Central memory CD4-positive, alpha-beta T cell (primary cell): ENCODE measurements around the gene DESI2.
"Not testable (repeated sequence)": the region's sequence is repeated elsewhere in the genome, so short reads cannot be mapped to it uniquely, and the experiment has no call there.

Experiments
- DNase-seq: peaks from one replicate; pipeline ENCODE4 v3.0.0; 2022

Gene DESI2

DNA sequence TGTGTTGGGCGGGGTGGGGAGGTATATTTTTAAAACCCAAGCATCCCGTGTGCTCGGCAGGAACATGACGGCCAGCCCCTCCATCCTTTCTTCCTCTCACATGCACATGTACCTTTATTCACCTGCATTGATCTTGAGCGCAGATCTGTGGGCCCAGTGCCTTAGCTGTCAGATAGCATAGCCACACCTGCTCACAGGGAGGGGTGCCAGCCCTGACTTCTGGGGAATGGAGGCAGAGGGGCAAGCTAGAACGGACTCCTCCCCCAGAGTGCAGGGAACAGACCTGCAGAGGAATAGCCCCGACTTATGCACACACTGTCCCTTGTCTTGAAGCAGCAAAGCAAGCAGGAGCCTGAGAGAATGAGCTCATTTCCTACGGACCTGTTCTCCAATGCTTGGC is 56.1 kb downstream of the DESI2 start:
- DNase-seq: no peak

DNA sequence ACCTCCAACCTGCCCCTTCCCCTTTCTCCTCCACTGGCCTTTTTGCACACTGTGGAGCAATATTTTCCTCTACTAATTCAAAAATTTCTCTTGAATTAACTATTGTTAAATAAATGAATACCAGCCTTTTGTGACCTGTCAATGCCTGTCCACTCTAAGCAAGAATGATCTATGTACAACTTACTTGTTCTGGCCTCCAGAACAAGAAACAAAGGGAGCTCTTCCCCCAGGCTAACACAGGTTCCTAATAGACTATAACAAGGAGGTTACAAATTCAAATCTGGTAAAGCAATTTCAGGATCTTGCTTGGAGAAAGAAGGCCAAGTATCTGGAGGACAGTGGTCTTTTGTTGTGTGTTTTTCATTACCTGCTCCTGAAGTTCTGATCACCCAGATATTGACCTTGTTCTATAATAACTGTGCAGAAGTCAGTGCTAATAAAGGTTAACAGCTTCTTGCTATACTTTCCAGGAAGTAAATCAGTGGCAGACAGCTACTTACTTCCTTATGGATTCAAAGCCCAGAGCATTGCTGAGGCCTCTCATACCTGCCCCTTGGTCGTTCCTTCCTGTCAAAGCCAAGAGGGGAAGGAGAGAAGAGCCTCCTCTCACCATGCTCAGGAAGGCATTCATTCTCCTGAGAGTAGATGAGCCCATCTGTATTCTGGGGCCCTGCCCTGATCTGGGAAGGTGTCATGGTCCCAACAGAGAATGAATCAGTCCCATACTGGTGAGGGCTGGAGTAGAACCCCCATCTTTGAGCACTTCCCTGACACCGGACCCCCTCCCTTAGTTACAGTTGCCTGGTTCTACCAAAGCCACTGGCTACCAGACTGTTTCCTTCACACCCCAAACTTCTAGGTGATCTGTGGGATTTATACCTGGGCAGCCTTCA is 56.8 kb downstream of the DESI2 start:
- DNase-seq: no peak

DNA sequence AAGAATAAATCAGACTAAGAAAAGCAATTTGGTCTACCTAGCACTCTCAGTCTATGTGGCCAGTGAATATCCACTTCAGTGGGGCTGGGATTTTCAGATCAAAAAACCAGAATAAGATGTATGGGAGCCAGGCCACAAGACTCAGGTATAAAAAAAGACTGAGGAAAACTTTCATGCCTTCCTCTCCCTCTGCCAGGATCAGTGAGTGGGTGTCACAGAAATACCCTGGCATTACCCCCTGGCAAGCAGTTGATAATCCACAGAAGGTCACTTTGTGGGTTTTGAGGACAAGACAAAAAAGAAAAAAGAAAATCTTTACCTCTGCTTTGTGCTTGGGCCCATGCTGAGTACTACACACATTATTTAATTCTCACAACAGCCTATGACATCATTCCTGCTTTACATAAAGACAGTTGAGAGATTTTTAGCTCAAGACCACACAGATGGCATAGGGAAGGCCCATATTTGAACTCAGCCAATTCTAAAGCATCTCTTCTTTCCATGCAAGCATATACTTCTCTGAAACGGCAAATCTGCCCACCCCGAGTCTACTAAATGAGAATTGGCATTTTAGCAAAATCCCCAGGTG is 57.6 kb downstream of the DESI2 start:
- DNase-seq: no peak

DNA sequence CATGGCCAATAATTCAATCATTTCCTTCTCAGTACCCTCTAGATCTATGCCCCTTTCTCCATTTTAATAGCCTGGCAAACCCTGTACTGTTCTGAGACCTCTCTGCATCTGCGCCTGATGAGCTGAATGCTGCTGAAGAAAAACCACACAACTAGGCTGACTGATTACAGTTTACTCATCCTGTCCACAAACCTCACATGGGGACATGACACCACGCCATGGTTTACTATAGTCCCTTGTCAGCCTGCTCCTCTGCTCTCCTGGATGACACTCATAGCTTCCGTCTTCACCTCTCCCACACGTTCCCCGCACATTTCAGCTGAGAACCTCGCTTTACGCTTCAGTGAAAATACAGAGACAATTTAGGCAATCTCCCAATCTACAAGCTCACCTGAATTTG is 59.7 kb downstream of the DESI2 start:
- no peak for DNase-seq

DNA sequence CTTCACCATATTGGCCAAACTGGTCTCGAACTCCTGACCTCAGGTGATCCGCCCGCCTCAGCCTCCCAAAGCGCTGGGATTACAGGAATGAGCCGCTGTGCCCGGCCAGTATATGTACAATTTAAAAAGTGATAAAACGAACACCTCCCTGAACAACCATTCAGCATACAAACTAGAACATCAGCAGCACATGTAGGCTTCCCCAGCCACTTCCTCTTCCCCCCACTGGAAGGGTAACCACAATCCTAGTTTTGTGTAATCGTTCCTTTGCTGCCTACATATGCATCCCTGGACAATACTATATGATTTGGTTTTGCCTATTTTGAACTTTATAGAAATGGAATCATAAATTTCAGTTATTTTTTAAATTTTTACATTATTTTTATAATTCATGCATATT is 60.4 kb downstream of the DESI2 start:
- DNase-seq: no peak

DNA sequence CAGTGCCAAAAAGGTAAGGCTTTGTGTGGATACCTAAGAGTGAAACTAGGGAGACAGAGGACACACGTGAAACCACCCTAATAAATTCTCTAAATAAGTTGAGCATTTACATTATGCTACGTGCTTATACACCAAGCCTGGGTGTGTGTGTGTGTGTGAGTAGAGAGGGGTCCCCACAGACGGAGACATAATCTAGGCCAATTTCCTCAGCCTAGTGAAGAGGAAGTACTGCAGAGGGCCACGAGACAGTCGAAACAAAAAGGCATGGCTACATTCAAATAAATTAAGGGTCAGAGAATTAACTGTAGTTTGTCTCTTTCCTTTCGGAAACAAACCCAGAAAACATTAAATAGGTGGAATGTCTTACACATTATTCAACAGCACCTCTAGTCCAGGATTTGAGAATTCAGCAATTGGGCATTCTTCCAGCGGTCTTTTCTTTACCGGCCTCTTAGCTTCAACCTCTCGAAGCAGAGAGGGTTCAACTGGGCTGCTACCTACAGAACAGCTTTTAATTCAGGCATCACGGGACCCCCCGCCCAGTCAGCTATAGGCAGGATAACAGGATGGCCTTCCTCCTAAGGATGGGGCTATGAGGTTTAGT is 75.0 kb downstream of the DESI2 start:
- DNase-seq: no peak

DNA sequence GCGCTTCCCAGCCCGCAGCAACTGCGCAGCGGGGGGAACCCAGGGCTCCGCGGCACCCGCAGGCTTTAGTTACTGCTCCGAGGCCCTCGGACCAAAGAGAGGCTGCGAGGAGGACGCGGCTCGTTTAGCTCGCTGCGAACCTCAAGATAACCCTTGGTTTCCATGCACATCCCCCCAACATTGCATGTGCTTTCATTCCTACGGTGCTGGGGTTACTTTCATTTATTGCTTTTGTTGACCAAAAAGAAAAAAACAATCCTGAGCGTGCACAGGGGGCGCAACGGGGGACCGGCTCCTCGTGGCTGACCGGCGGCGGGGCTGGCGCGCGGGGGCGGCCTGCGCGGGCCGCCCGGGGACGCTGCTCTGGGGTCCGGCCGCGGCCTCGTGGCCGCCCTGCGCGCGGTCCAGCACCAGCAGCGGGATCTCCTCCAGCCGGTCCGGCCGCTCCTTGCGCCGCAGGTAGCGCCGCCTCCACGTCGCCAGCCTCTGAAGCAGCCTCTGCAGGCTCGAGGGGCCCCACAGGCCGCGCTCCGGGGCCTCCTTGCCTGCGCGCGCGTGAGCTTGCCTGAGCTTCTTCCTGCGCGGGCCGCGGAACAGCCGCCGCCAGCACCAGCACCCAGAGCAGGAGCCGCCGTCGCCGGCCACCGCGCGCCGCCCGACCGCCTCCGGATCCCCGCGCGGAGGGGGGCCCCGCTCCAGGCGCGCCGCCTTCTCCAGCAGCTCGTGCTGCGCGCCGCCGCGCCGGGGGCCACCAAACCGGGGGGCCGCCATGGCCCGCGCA is 77.4 kb downstream of the DESI2 start:
- DNase-seq: peak; percentile 3

DNA sequence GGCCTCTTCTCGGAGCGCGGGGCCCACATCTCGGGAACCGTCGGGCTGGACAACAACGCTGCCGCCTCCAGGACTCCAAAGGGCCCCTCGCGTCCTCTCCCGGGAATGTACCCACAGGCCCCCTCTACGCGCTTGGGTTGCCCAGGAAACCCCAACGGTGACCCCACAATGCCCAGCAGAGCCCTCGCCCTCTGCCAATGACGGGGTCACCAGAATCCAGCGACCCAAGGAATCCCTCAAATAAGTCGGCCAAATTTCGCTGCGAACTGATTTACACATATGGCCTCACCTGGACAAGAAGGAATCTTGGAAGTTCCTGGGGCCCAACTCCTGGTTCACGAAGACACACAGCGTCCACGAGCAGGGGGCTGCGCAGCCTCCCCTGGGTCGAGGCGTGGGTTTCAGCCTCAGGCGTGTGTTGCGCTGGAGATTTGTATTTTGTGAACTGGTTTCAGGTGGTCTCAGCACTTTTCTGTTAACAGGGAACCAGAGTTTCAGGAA is 78.1 kb downstream of the DESI2 start:
- no peak for DNase-seq

DNA sequence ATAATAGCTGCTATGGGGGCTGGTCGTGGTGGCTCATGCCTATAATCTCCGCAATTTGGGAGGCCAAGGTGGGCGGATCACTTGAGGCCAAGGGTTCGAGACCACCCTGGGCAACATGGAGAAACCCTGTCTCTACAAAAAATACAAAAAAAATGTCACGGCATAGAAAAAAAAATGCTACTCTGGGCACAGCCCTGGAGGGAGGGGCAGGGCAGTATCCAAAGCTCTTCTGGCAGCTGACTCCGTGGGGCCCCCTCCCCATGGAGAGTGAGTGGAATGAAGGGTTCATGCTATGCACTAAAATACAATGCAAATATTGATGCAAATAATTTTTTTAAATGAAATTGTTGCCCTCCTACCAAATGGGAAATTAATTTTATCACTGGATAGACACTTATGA is 78.7 kb downstream of the DESI2 start:
- no peak for DNase-seq

DNA sequence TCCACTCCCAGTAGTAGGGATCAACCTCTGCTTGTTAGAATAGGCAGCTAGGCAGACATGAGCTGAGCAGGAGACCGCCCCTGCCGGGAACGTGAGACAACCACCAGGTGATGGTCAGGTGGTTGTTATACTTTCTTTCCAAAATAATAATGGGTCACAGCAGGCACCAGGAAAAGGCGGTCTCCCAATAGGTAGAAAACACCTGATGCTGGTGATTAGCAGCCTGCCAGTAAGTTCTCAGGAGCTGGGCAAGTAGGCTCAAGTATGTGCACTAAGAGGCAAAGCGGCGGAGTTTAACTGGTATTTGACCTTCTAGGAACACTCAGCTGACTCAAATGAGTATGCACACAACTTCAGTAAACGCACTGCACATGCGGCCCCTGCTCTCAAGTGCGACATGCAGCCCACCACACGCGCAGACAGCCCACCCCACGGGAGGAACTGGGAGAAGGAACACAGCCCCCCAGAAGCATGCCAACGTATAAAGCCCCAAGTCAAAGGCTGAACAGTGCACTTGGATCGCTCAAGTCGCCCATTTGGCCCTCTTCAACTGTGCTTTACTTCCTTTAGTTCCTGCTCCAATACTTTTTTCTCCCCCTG is 80.0 kb downstream of the DESI2 start:
- no peak for DNase-seq

DNA sequence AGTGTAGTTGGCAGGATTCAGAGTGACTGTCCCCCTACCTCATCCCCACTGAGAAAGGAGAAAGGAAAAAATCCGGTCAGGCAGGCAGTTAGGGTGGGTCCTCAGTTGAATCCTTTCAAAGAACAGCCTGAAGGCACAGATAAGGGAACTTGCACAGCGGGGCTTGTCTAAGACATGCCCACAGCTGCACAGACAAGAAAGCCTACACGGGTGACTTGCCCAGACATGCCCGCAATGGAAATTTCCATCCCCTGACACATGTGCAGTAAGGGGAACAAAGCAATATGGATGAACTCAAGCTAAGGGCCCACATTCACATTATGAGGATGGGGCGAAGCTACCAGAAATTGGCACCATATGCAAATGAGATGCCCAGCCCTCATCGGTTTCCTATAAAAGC is 82.5 kb downstream of the DESI2 start:
- DNase-seq: no peak

DNA sequence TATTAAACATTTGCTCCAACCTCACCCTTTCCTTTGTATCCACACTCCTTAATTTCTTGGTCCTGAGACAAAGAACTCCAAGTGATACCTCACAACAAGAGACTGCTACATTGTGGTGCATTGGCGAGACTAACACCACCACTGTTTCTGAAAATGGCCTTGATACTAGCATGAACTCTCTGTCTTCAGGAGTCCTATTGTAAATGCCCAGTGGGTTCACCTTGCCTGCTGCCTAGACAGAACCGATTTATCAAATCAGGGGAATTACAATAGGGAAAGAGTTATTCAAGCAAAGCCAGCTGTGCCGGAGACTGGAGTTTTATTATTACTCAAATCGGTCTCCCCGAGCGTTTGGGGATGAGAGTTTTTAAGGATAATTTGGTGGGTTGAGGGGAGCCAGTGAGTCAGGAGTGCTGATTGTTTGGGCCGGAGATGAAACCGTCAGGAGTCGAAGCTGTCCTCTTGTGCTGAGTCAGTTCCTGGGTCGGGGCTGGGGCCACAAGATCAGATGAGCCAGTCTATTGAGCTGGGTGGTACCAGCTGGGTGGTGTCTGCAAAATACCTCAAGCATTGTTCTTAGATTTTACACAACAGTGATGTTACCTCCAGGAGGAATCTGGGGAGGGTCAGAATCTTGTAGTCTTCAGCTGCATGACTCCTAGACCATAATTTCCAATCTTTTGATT is 83.1 kb downstream of the DESI2 start:
- DNase-seq: no peak

DNA sequence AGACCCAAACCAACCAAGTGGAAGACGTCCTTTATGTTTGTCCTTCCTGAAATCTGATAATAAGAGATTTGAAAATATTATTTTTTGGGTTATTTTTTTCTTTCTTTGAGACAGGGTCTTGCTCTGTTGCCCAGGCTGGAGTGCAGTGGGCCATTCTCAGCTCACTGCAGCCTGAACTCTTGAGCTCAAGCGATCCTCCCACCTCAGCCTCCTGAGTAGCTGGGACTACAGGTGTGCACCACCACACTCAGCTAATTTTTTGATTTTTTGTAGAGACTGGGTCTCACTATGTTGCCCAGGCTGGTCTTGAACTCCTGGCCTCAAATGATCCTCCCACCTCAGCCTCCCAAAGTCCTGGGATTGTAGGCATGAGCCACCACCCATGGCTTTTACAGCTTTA is 86.2 kb downstream of the DESI2 start:
- DNase-seq: not testable (repeated sequence)

DNA sequence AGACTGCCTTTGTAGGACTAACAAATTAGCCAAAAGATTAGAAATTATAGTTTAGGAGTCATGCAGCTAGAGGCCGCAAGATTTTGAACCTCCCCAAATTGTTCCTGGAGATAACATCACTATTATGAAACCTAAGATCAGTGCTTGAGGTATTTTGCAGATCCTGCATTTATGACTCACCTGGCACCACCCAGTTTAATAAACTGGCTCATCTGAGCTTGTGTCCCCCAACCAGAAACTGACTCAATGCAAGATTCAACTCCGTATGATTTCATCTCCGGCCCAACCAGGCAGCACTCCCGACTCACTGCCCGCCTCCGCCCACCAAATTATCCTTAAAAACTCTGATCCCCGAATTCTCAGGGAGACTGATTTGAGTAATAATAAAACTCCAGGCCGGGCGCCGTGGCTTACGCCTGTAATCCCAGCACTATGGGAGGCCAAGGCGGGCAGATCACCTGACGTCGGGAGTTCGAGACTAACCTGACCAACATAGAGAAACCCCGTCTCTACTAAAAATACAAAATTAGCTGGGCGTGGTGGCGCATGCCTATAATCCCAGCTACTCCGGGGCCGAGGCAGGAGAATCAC is 87.2 kb downstream of the DESI2 start:
- DNase-seq: not testable (repeated sequence)

DNA sequence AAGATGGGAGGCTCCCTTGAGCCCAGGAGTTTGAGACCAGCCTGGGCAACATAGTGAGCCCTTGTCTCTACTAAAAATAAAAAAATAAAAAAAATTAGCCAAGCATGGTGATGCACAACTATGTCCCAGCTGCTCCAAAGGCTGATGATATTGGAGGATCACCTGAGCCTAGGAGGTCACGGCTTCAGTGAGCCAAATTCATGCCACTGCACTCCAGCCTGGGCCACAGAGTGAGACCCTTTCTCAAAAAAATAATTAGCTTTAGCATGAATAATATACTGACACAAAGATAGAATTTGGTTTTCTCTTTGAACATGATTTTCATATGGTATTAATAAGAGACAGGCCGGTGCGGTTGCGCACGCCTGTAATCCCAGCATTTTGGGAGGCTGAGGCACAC is 88.8 kb downstream of the DESI2 start:
- DNase-seq: no peak

DNA sequence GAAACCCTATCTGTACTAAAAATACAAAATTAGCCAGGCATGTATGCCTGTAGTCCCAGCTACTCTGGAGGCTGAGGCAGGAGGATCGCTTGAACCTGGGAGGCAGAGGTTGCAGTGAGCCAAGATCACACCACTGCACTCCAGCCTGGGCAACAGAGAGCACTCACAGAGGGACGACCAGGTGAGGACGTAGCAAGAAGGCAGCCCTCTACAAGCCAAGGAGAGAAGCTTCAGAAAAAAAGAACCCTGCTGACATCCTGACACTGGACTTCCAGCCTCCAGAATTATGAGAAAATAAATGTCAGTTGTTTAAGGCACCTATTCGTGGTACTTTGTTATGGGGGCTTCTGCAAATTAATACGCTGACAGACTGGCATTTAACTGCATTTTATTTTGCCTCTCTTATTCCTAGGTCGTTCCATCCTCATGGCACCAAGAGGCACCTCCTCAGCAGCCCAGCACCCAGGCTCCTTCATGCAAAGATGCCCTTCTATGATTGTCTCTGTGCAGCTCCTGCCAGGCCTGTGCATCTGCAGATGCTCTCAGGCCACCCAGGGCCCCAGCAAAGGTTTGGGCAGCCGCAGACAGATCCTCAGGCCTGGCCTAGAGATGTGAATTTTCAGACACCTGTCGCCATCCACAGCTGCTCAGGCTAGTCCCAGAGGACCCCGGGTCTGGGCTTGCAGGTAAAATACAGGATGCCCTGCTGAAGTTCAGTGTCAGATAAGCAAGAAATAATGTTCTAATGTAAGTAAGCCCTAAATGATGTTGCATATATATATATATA is 96.5 kb downstream of the DESI2 start:
- no peak for DNase-seq

DNA sequence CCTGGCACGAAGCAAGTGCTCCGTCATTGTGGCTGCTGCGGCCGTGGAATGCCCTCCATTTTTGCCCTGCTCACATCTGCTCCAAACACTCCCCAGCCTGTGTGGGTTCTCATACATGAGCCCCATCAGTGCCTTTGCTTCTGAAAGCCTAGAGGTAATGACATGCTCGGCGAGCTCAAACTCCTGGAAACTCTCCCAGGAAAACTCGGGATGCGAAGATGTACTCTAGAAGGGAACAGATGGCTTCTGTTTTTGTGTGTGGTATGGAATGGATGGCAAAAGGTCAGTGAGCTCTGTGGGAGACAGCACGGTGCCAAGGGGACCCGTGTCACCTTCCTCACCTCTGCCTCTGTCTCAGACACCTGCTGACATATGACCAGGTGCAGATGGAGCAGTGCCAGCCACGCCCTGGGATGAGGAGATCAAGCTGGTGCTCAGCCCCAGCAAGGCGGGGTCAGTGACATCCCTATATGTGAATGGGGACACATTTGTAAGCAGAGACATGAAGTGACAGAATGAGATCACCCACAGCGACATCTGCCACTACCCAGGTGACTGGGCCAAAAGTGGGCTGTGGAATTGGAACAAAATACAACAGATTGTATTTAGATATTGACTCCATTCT is 98.5 kb downstream of the DESI2 start:
- no peak for DNase-seq

DNA sequence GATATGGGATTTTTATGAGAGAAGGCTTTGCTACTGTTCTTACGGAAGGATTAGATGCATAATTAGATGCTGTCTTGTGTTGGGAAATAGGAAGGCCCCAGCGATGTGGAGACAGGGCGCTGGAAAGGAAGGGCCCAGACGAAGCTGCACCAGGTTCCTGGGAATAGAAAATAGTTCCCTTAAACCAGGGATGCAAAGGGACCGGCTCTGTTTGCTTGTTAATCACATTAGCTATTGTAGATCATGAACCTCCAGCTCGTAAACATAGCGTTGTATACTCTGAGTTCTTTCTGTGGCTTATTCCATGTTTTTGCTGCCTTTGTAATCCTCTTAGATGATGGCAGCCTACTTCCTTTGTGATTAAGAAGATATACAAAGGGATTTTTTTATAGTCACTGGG is 102.7 kb downstream of the DESI2 start:
- no peak for DNase-seq

DNA sequence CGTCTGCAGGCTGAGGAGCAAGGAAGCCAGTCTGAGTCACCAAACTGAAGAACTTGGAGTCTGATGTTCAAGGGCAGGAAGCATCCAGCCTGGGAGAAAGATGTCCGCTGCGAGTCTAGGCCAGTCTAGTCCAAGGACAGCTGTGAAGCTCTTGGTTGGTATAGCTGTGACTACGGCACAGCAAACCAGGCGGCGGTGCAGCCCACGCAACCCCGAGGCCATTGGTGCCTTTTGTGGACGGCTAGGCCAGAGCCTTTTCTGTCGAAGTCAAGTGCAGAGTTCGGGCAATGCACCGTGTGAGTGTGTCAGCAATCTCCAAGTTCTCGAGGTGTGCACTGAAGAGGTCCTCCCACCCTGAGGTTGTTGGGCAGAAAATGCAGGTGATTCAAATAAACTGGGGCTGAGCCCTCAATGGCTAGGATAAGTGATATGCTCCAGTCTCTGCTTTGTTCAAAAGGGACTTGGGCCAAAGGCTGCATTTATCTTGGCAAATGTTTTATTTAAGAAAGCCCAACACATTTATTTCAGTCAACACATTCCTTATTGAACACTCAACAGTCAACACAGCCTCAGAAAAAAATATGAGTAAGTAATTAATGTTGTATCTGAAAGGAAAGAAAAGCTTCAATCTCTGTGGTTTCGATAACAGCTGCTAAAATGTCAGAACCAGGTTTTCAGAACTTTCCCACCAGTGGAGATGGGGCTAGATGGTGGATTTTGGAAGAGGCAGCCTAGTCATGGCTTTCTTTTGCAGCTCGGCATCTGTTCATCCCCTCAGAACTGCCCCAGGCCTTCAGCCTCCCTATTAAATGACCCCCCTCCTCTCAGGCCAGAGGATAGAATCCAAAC is 104.4 kb downstream of the DESI2 start:
- DNase-seq: no peak
